B cell (primary cell): ENCODE results near the gene LARP4. TPM values are rescaled to one million over a fixed set of nuclear protein-coding genes. Genes with fewer than 3 reads are reported as not detected.

Experiments used
- ATAC-seq: fragments of 200-7000 bp; cut with Tn5 transposase; one replicate; pipeline ENCODE4 v1.10.0; 2021; ENCODE audit warnings: low read depth, mild to moderate bottlenecking, moderate number of reproducible peaks, moderate library complexity
- CTCF ChIA-PET: fragments of 350-600 bp; sonication (Branson Sonifier 250); formaldehyde crosslinking; loops from one replicate; lab custom pipeline; 2021; ENCODE audit warnings: antibody characterized with exemption, inconsistent platforms; lab: Charles Lee
- POLR2A ChIA-PET: fragments of 350-600 bp; sonication (Branson Sonifier 250); formaldehyde crosslinking; loops from one replicate; lab custom pipeline; 2021; ENCODE audit warnings: antibody characterized with exemption; lab: Charles Lee
- DNase-seq: peaks from one replicate; pipeline ENCODE4 v3.0.0; 2013
- H2AFZ ChIP-seq: 2 replicates; pipeline ENCODE4 v1.6.1; 2012; ENCODE audit warnings: mild to moderate bottlenecking, low read depth, low read length; ENCODE audit not compliant: insufficient read depth, poor library complexity, severe bottlenecking
- H3K27ac ChIP-seq, 2 donors: 1 replicate in 1 of 2; 2 replicates in 1 of 2; pipeline ENCODE4 v1.5.1; 2012 to 2013; ENCODE audit warnings: low read length in 2 of 2, mild to moderate bottlenecking in 2 of 2, moderate library complexity in 1 of 2
- H3K27me3 ChIP-seq, 4 experiments: fragments of 200-600 bp in 1 of 4; sonication (generic) in 1 of 4; replicated peaks in 1 of 4; 1 replicate in 2 of 4; 2 replicates in 2 of 4; pipeline versions ENCODE4 v1.6.1 to v1.7.0; 2013 to 2016; ENCODE audit warnings: low read length in 3 of 4, mild to moderate bottlenecking in 2 of 4, mixed read lengths in 1 of 4, moderate library complexity in 1 of 4; ENCODE audit not compliant: insufficient read depth in 4 of 4, control insufficient read depth in 3 of 4; ENCODE audit errors: control extremely low read depth in 1 of 4
- H3K36me3 ChIP-seq, 2 experiments: replicated peaks in 1 of 2; 1 replicate in 1 of 2; 2 replicates in 1 of 2; pipeline versions ENCODE4 v1.6.1 to v1.7.1; 2013; ENCODE audit warnings: low read length in 1 of 2; ENCODE audit not compliant: insufficient read depth in 2 of 2, control insufficient read depth in 1 of 2; ENCODE audit errors: control extremely low read depth in 1 of 2, extremely low read depth in 1 of 2
- H3K4me1 ChIP-seq, 2 donors: fragments of 200-600 bp in 1 of 2; sonication (generic) in 1 of 2; 1 replicate in 1 of 2; 2 replicates in 1 of 2; pipeline versions ENCODE4 v1.5.1 to v1.6.1; 2013 to 2017; ENCODE audit warnings: low read length in 2 of 2; ENCODE audit not compliant: control insufficient read depth in 2 of 2, insufficient read depth in 2 of 2
- H3K4me2 ChIP-seq: replicated peaks from 2 replicates; pipeline ENCODE3; 2012; ENCODE audit warnings: mild to moderate bottlenecking, low read depth, low read length; ENCODE audit not compliant: poor library complexity, severe bottlenecking
- H3K4me3 ChIP-seq, 5 experiments: fragments of 200-600 bp in 1 of 5; sonication (generic) in 1 of 5; 1 replicate in 3 of 5; 2 replicates in 2 of 5; pipeline versions ENCODE4 v1.5.1 to v1.7.0; 2011 to 2016; ENCODE audit warnings: low read length in 4 of 5, mild to moderate bottlenecking in 4 of 5, low read depth in 2 of 5, control low read depth in 1 of 5, moderate library complexity in 1 of 5; ENCODE audit not compliant: insufficient read depth in 1 of 5; ENCODE audit errors: control extremely low read depth in 1 of 5, extremely low read depth in 1 of 5
- H3K79me2 ChIP-seq: fragments of 200-600 bp; sonication (generic); one replicate; pipeline ENCODE4 v1.6.0; 2016; ENCODE audit warnings: low read length; ENCODE audit not compliant: control insufficient read depth, insufficient read depth
- H3K9ac ChIP-seq: fragments of 200-600 bp; sonication (generic); 2 replicates; pipeline ENCODE4 v1.6.1; 2017; ENCODE audit warnings: mild to moderate bottlenecking, low read length, moderate library complexity
- H3K9me3 ChIP-seq, 3 donors: one replicate each; pipeline versions ENCODE4 v1.6.1 to v1.7.1; 2013; ENCODE audit warnings: low read length in 2 of 3; ENCODE audit not compliant: control insufficient read depth in 2 of 3, insufficient read depth in 1 of 3; ENCODE audit errors: control extremely low read depth in 1 of 3
- H4K20me1 ChIP-seq: 2 replicates; pipeline ENCODE4 v1.6.0; 2012; ENCODE audit warnings: mild to moderate bottlenecking, low read length; ENCODE audit not compliant: insufficient read depth, control insufficient read depth, poor library complexity, severe bottlenecking
- H3K27ac Mint-ChIP-seq: one replicate; pipeline ENCODE4 v1.8.0; 2021; ENCODE audit warnings: mixed read lengths
- H3K27me3 Mint-ChIP-seq: one replicate; pipeline ENCODE4 v1.8.0; 2021; ENCODE audit warnings: mixed read lengths
- H3K4me1 Mint-ChIP-seq: one replicate; pipeline ENCODE4 v1.8.0; 2021; ENCODE audit warnings: mixed read lengths
- H3K4me3 Mint-ChIP-seq: one replicate; pipeline ENCODE4 v1.8.0; 2021; ENCODE audit warnings: mixed read lengths
- H3K9me3 Mint-ChIP-seq: one replicate; pipeline ENCODE4 v1.8.0; 2022; ENCODE audit warnings: mixed read lengths; ENCODE audit not compliant: insufficient read depth
- CTCF ChIP-seq: fragments of 200-600 bp; IDR thresholded peaks from one replicate; pipeline ENCODE4 v1.8.0; 2022; ENCODE audit warnings: antibody characterized with exemption, mild to moderate bottlenecking
- EZH2 ChIP-seq: IDR thresholded peaks from 2 replicates; pipeline ENCODE4 v1.6.1; 2012; ENCODE audit warnings: borderline replicate concordance, low read depth, mild to moderate bottlenecking, moderate library complexity, low read length; ENCODE audit not compliant: insufficient read depth, poor library complexity, severe bottlenecking
- WGBS: methylation state at CpG from one replicate; pipeline ENCODE4 v1.1.5; 2013; ENCODE audit warnings: missing lambda C conversion rate; ENCODE audit not compliant: insufficient coverage; 5-methylcytosine and 5-hydroxymethylcytosine counted together
- intact Hi-C: fragments of 100-400 bp; cut with micrococcal nuclease; formaldehyde crosslinking; loops from one replicate; pipeline ENCODE4 v1.10.0; 2022
- polyA plus RNA-seq: library from polyadenylated mRNA; depleted of rRNA; stranded (reverse); fragments of >200 nt; gene quantifications from 2 replicates; pipeline ENCODE4 v1.2.3, GENCODE V29; 2012
- total RNA-seq, 2 donors: library from RNA; stranded (reverse); fragments of 120-200 nt in 1 of 2; gene quantifications; 1 replicate in 1 of 2; 2 replicates in 1 of 2; pipeline versions ENCODE4 v1.2.3 to v1.2.4, GENCODE V29; 2013 to 2022

Gene LARP4
- total and polyA plus RNA-seq, 2 donors (not counting 1 experiment from before 2014, with no cell fraction given) = 5.5 to 48.4 TPM

GRCh38 chr12:50507930-50508329 is 107.2 kb downstream of the LARP4 start:
- peak overlapping the region in 1 of 5 experiments; percentile 7 for H3K4me3 ChIP-seq
- Mint-ChIP-seq H3K9me3 (no peaks in the 10 kb centered on the region), H3K4me1 (peaks cover 60% of the 10 kb centered on the region), H3K4me3 (peak overlapping the region; percentile 71), H3K27ac (peak overlapping the region; percentile 63), H3K27me3 (no peaks in the 10 kb centered on the region)
- ChIA-PET CTCF (interaction anchor here (0.7 to 9.8 kb wide), 9 partner anchors 10 to 296 kb away, joined by 3 to 184 read pairs (median 13); no protein-coding TSS in a partner anchor), POLR2A (no interaction called here)
- peaks cover 9% of the 10 kb centered on the region for H4K20me1 ChIP-seq
- peak overlapping the region in 1 of 2 donors; percentile 89 for H3K27ac ChIP-seq
- peaks cover 91% of the 10 kb centered on the region for H3K79me2 ChIP-seq
- 25% methylated on average over 1 of the region's 2 CpGs for WGBS
- ATAC-seq (no peak), DNase-seq (no peak)
- H2AFZ ChIP-seq = no peak overlapping the region
- H3K27me3 ChIP-seq = no peaks in the 10 kb centered on the region
- H3K9ac ChIP-seq = peak overlapping the region; percentile 25
- H3K4me1 ChIP-seq = peaks cover 54 to 69% of the 10 kb centered on the region in 2 donors
- H3K9me3 ChIP-seq = no peaks in the 10 kb centered on the region
- intact Hi-C loops = loop anchor here (10.0 kb wide), 2 partner anchors 47 to 417 kb away; a partner anchor contains a TSS
- H3K4me2 ChIP-seq = peak overlapping the region; percentile 46
- H3K36me3 ChIP-seq = no peaks in the 10 kb centered on the region
- no peak for TF ChIP-seq EZH2

- peaks cover 0 to 3% of the 10 kb centered on the region in 2 experiments for H3K36me3 ChIP-seq
- H4K20me1 ChIP-seq = peaks cover 9% of the 10 kb centered on the region
- H3K4me2 ChIP-seq = peak overlapping the region; percentile 46
- peak overlapping the region; percentile 2 to 89 for H3K27ac ChIP-seq
- H3K9me3 ChIP-seq = no peaks in the 10 kb centered on the region
- TF ChIP-seq CTCF = no peak
- no peak for TF ChIP-seq EZH2
- peaks cover 59 to 74% of the 10 kb centered on the region in 2 donors for H3K4me1 ChIP-seq
- Mint-ChIP-seq H3K9me3 (no peaks in the 10 kb centered on the region), H3K4me1 (peaks cover 65% of the 10 kb centered on the region), H3K27me3 (no peaks in the 10 kb centered on the region), H3K4me3 (peak overlapping the region; percentile 27), H3K27ac (peak overlapping the region; percentile 74)
- intact Hi-C loops = loop anchor here (10.0 kb wide), 2 partner anchors 46 to 416 kb away; a partner anchor contains a TSS
- peak overlapping the region in 1 of 5 experiments; percentile 7 for H3K4me3 ChIP-seq
- no peak for DNase-seq
- no peak for ATAC-seq
- no peak overlapping the region for H3K9ac ChIP-seq
- no peak overlapping the region for H2AFZ ChIP-seq
- 100% methylated on average over 2 of the region's 6 CpGs for WGBS
- no peaks in the 10 kb centered on the region for H3K27me3 ChIP-seq
- POLR2A ChIA-PET = interaction anchor here (1.2 kb wide), 1 partner anchor 9 kb away, joined by 3 read pairs; no protein-coding TSS in a partner anchor
- CTCF ChIA-PET = interaction anchor here (0.7 to 9.8 kb wide), 8 partner anchors 10 to 134 kb away, joined by 3 to 184 read pairs (median 13); no protein-coding TSS in a partner anchor
- H3K79me2 ChIP-seq = peaks cover 95% of the 10 kb centered on the region
Measured at GRCh38 chr12:50508414-50508813, 107.7 kb downstream of the LARP4 start.
